HG02571 (cell line): ENCODE measurements around the gene PSMD11.
"Not testable (repeated sequence)": the region's sequence is repeated elsewhere in the genome, so short reads cannot be mapped to it uniquely, and the experiment has no call there.

Experiments
- ATAC-seq: cut with Tn5 transposase; IDR thresholded peaks from one replicate; pipeline ENCODE4 v1.9.1; 2021; ENCODE audit warnings: mild to moderate bottlenecking, moderate library complexity; ENCODE audit not compliant: unreplicated experiment

Gene PSMD11

GRCh38 chr17:32444301-32445073, at the start of gene PSMD11:
PSMD11 (plus strand) TSS chr17:32444510; CDS start chr17:32444524, 14 bp downstream.
- peak; percentile 89 for ATAC-seq

- no peak for ATAC-seq
These were observed 48.0 kb upstream of the PSMD11 start for GRCh38 chr17:32396343-32396742.

GRCh38 chr17:32398946-32399345, 45.4 kb upstream of the PSMD11 start:
- no peak for ATAC-seq

GRCh38 chr17:32410085-32410484, 34.2 kb upstream of the PSMD11 start:
- ATAC-seq: not testable (repeated sequence)

- ATAC-seq: no peak
These were observed 17.4 kb upstream of the PSMD11 start for GRCh38 chr17:32426894-32427293.

GRCh38 chr17:32429598-32429997, 14.7 kb upstream of the PSMD11 start:
- no peak for ATAC-seq

- ATAC-seq: no peak
These were observed 3.6 kb upstream of the PSMD11 start for GRCh38 chr17:32440722-32441121.

- ATAC-seq: no peak
These were observed 2.4 kb upstream of the PSMD11 start for GRCh38 chr17:32441886-32442285.

GRCh38 chr17:32443827-32444300, 446 bp upstream of the PSMD11 start:
- no peak for ATAC-seq

- peak; percentile 15 for ATAC-seq
These were observed 735 bp downstream of the PSMD11 start for GRCh38 chr17:32445074-32445415.

GRCh38 chr17:32445497-32445896, 1.2 kb downstream of the PSMD11 start:
- no peak for ATAC-seq

GRCh38 chr17:32445971-32446370, 1.7 kb downstream of the PSMD11 start:
- no peak for ATAC-seq

GRCh38 chr17:32446949-32447348, 2.6 kb downstream of the PSMD11 start:
- no peak for ATAC-seq

GRCh38 chr17:32449963-32450362, 5.7 kb downstream of the PSMD11 start:
- ATAC-seq: no peak

- ATAC-seq: not testable (repeated sequence)
These were observed 6.1 kb downstream of the PSMD11 start for GRCh38 chr17:32450379-32450778.

- ATAC-seq: no peak
These were observed 7.6 kb downstream of the PSMD11 start for GRCh38 chr17:32451879-32452278.

- ATAC-seq: no peak
These were observed 8.0 kb downstream of the PSMD11 start for GRCh38 chr17:32452281-32452680.

- no peak for ATAC-seq
These were observed 9.1 kb downstream of the PSMD11 start for GRCh38 chr17:32453370-32453769.

- ATAC-seq: no peak
These were observed 14.1 kb downstream of the PSMD11 start for GRCh38 chr17:32458371-32458770.

- ATAC-seq: no peak
These were observed 15.7 kb downstream of the PSMD11 start for GRCh38 chr17:32460054-32460453.

GRCh38 chr17:32461498-32461852, 17.2 kb downstream of the PSMD11 start:
- no peak for ATAC-seq

GRCh38 chr17:32461853-32462617, 17.7 kb downstream of the PSMD11 start:
- ATAC-seq: no peak
